HepG2 (cell line): ENCODE results near the gene SPINK5. TPM values are rescaled to one million over a fixed set of nuclear protein-coding genes. Genes with fewer than 3 reads are reported as not detected.

ENCODE experiments used
- AHDC1 ChIP-seq: sonication (generic); formaldehyde crosslinking; IDR thresholded peaks from 2 replicates; pipeline ENCODE4 v1.5.1; 2020; ENCODE audit warnings: mild to moderate bottlenecking, missing genetic modification reagents, borderline replicate concordance
- CREM ChIP-seq, 2 experiments: sonication (generic) in 1 of 2; formaldehyde crosslinking in 1 of 2; IDR thresholded peaks; 2 replicates each; pipeline versions ENCODE4 v1.4.0 to v1.6.1; 2016 to 2020; ENCODE audit warnings: antibody characterized with exemption in 1 of 2, mild to moderate bottlenecking in 1 of 2, missing genetic modification reagents in 1 of 2
- ELF3 ChIP-seq: IDR thresholded peaks from 2 replicates; pipeline ENCODE4 v1.6.1; 2016; ENCODE audit warnings: missing genetic modification reagents, missing compliant biosample characterization
- FOXP1 ChIP-seq, 2 experiments: fragments of 450-650 bp in 1 of 2; IDR thresholded peaks; 2 replicates each; pipeline ENCODE4 v1.6.1; 2017 to 2018; ENCODE audit warnings: antibody characterized with exemption in 1 of 2
- GZF1 ChIP-seq: sonication (generic); formaldehyde crosslinking; IDR thresholded peaks from 2 replicates; pipeline ENCODE4 v1.5.1; 2020; ENCODE audit warnings: mild to moderate bottlenecking, missing genetic modification reagents
- HNRNPL ChIP-seq: fragments of 200-400 bp; formaldehyde crosslinking; IDR thresholded peaks from 2 replicates; pipeline ENCODE4 v1.6.1; 2017; ENCODE audit warnings: mild to moderate bottlenecking, low read depth, low read length
- HOMEZ ChIP-seq: IDR thresholded peaks from 2 replicates; pipeline ENCODE4 v1.6.1; 2016; ENCODE audit warnings: low read depth
- ISL2 ChIP-seq: sonication (generic); formaldehyde crosslinking; IDR thresholded peaks from 2 replicates; pipeline ENCODE4 v1.5.0; 2020; ENCODE audit warnings: missing genetic modification reagents
- PAXIP1 ChIP-seq: sonication (generic); formaldehyde crosslinking; conservative IDR thresholded peaks from 2 replicates; pipeline ENCODE4 v1.4.0; 2020; ENCODE audit warnings: mild to moderate bottlenecking, missing genetic modification reagents, moderate library complexity
- PHF21A ChIP-seq: sonication (generic); formaldehyde crosslinking; IDR thresholded peaks from 2 replicates; pipeline ENCODE4 v1.5.0; 2020; ENCODE audit warnings: mild to moderate bottlenecking, missing genetic modification reagents
- POLR2AphosphoS5 ChIP-seq: IDR thresholded peaks from 2 replicates; pipeline ENCODE4 v1.6.1; 2012; ENCODE audit warnings: low read depth, low read length
- RCOR2 ChIP-seq: IDR thresholded peaks from 2 replicates; pipeline ENCODE4 v1.6.1; 2016; ENCODE audit warnings: missing biosample characterization, missing genetic modification reagents
- SAP130 ChIP-seq: IDR thresholded peaks from 2 replicates; pipeline ENCODE4 v1.6.1; 2016; ENCODE audit warnings: low read depth
- SOX13 ChIP-seq, 3 experiments: fragments of 450-650 bp in 1 of 3; sonication (generic) in 1 of 3; formaldehyde crosslinking in 1 of 3; IDR thresholded peaks in 2 of 3; conservative IDR thresholded peaks in 1 of 3; 2 replicates each; pipeline versions ENCODE4 v1.5.0 to v1.6.1; 2016 to 2020; ENCODE audit warnings: antibody characterized with exemption in 1 of 3, mild to moderate bottlenecking in 1 of 3, missing compliant biosample characterization in 1 of 3, missing genetic modification reagents in 1 of 3, moderate library complexity in 1 of 3
- TFDP1 ChIP-seq: IDR thresholded peaks from 2 replicates; pipeline ENCODE4 v1.6.1; 2016; ENCODE audit warnings: missing compliant biosample characterization, missing genetic modification reagents, borderline replicate concordance
- ZMYM4 ChIP-seq: sonication (generic); formaldehyde crosslinking; IDR thresholded peaks from 2 replicates; pipeline ENCODE4 v1.8.1; 2023; ENCODE audit warnings: mild to moderate bottlenecking, missing genetic modification reagents
- ZNF44 ChIP-seq: sonication (generic); formaldehyde crosslinking; IDR thresholded peaks from 2 replicates; pipeline ENCODE4 v1.5.1; 2020; ENCODE audit warnings: mild to moderate bottlenecking, missing genetic modification reagents
- ZNF878 ChIP-seq: sonication (generic); formaldehyde crosslinking; IDR thresholded peaks from 2 replicates; pipeline ENCODE4 v1.8.1; 2023; ENCODE audit warnings: mild to moderate bottlenecking, missing genetic modification reagents, moderate library complexity
- polyA plus RNA-seq, 8 experiments: library from polyadenylated mRNA; depleted of rRNA in 3 of 8; stranded (reverse) in 7 of 8; unstranded in 1 of 8; fragments of >200 nt; fragmentation: Illumina TruSeq in 4 of 8; extraction: Trizol in 4 of 8; gene quantifications; 2 replicates each; pipeline versions ENCODE4 v1.2.1 to v1.2.3, GENCODE V29; 2011 to 2016; ENCODE audit warnings: low read depth in 4 of 8, missing spikeins in 1 of 8, mixed read lengths in 1 of 8; ENCODE audit not compliant: insufficient read depth in 1 of 8
- total RNA-seq, 5 experiments: library from RNA; depleted of rRNA; stranded (reverse); fragments of >200 nt; fragmentation: Illumina TruSeq; extraction: Trizol; gene quantifications; 2 replicates each; pipeline ENCODE4 v1.2.3, GENCODE V29; 2016; ENCODE audit warnings: low read depth in 1 of 5

The SPINK5 gene
- total and polyA plus RNA-seq, 2 of the 13 experiments (the other 11 are each of a cell fraction or from before 2014, with no cell fraction given) = 0.03 TPM; not detected in 1

GRCh38 chr5:148147415-148147814 lies 83.6 kb downstream of the SPINK5 start (continued):
- TF ChIP-seq PAXIP1 (peak; percentile 84), SOX13 (IDR thresholded peaks at IDR 0.05) (no peak), SOX13 (CRISPR knock-in tag; conservative IDR thresholded peaks at IDR 0.05 in 1 of 2, IDR thresholded peaks at IDR 0.05 in 1 of 2) (peak in 1 of 2 experiments; percentile 89; a peak in 2 of 4 replicates), ZNF44 (no peak), RCOR2 (CRISPR knock-in tag) (0 out of 2 replicates have a peak, but pooled peaks have one; percentile 24), ELF3 (CRISPR knock-in tag) (peak; percentile 54; the same call in 1 of the 2 replicates), ZMYM4 (CRISPR knock-in tag) (peak; percentile 61; the same call in 1 of the 2 replicates), AHDC1 (CRISPR knock-in tag) (peak; percentile 88), POLR2AphosphoS5 (no peak), TFDP1 (CRISPR knock-in tag) (no peak), GZF1 (CRISPR knock-in tag) (no peak), SAP130 (CRISPR knock-in tag) (peak; percentile 15; the same call in 1 of the 2 replicates), ZNF878 (CRISPR knock-in tag) (0 out of 2 replicates have a peak, but pooled peaks have one; percentile 60), ISL2 (CRISPR knock-in tag) (peak; percentile 56; the same call in 1 of the 2 replicates), HOMEZ (CRISPR knock-in tag) (peak; percentile 36; the same call in 1 of the 2 replicates), FOXP1 (IDR thresholded peaks at IDR 0.05) (no peak), FOXP1 (CRISPR knock-in tag; IDR thresholded peaks at IDR 0.05) (peak; percentile 68), CREM (IDR thresholded peaks at IDR 0.05) (peak; percentile 60), CREM (CRISPR knock-in tag; IDR thresholded peaks at IDR 0.05) (no peak), HNRNPL (no peak), PHF21A (CRISPR knock-in tag) (no peak)
